Pulmonary artery endothelial cell (primary cell): ENCODE results near the gene PLXNB2. TPM values are rescaled to one million over a fixed set of nuclear protein-coding genes. Genes with fewer than 3 reads are reported as not detected.

Source experiments
- DNase-seq: peaks from one replicate; pipeline ENCODE4 v3.0.0-alpha.2; 2011; ENCODE audit warnings: low read depth, low spot score
- total RNA-seq: library from RNA; depleted of rRNA; stranded (reverse); fragments of >200 nt; gene quantifications from 2 replicates; pipeline ENCODE4 v1.2.3, GENCODE V29; 2014

The PLXNB2 gene
- total RNA-seq, 1 donor from 2014 or later: 55.5 TPM

DNA sequence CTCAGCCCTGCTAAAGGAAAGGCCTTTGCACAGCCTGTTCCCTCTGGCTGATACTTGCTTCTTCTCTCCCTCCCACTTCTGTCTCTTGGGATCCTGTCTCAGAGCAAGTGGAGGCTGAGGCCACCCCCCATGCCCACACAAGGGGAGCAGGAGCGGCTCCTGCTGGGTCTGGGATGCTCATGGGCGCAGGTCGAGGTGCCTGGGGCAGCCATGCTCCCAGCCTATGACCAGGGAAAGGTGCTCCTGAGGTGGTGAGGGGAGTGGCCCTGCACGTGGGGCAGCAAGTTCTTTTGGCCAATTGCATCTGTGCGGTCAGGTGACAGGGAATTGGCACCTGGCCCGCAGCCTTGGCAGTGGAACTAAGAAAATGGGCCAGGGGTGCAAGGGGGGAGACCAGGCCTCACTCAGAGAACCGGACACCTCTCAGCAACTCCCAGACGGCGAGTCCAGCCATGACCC, 38.8 kb downstream of the PLXNB2 start:
- DNase-seq: no peak

DNA sequence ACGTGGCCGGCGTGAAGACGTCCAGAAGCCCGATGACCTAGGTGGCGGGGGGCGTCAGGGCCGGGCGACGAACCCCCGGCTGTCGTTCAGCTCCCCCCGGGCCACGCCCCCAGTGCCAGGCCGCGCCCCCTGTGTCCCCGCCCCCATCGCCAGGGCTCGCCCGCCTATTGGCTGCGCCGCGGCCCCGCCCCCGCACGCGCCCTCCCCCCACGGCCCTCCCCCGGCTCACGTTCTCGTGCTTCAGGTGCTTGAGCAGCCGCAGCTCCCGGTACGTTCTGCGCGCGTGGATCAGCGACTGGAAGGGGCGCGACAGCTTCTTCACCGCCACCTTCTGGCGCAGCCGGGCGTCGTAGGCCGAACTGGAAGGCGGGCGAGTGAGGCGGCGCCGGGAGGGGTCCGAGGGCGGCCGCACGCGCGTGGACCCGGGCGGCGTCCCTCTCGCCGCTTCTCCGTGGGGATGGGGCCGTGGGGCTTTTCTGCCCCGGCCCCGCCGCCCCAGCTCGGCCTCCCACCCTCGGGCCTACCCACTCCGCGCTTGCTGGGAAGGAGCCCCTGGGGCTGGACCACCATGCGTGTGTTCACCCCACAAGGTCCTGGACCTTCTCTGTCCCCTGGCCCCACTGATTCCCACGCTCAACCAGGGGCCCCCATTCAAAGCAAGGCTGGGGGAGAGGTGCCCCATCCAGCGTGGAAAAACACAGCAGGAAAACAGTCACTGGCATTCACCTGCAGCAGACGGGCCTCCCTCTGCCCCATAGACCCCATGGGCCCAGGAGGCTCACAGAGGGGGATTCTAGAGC, 39.7 kb downstream of the PLXNB2 start:
- no peak for DNase-seq

DNA sequence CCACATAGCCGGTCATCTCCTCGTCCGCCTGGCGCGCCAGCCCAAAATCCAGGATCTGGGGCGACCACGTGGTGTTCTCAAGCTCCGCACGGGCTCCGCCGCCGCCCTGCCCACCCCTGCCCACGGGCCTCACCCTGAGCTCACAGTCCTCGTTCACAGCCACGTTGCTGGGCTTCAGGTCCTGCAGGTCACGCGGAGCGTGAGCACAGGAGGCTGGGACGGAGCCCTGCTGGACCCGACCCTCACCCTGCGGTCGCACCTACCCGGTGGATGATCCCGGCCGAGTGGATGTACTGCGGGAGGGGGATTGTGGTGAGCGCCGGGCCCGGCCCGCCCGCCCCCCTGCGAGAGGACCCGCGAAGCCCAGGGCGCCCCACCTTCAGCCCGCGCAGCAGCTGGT, 40.5 kb downstream of the PLXNB2 start:
- no peak for DNase-seq

DNA sequence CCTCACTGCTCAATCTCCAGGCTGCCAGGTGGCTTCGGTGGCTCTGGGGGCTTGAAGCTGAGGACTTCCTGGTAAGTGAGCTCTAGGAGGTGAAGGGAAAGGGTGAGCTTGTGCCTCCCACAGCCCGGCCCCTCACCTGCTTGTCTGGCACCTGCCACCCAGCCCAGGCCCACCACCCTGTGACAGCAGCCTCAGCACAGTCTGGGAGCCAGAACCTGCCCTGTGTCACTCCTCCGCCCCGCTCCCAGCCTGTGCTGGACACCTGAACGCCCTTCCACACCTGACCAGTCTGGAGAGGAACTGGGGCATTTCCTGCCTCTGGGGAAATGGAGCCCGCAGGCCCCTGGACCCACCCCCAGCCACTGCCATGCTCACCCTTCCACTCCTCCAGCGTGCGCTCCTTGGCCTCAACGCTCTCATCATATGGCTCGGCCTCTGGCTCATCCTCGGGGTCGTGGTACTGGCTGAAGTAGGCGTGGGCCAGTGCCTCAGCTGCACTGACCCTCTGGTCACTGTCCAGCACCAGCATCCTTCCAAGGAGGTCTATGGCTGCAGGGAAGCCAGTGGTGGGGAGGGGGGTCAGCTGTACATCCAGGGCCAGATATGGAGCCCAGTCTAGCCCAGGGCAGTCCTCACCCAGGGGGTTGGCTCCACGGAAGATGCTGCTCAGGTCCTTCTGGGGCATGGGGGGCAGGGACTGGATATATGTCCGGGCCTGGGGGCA, 42.3 kb downstream of the PLXNB2 start:
- no peak for DNase-seq

- no peak for DNase-seq
Observed at GRCh38 chr22:50264104-50264745, 43.2 kb downstream of the PLXNB2 start.

- DNase-seq: no peak
Observed at GRCh38 chr22:50262973-50263617, 44.4 kb downstream of the PLXNB2 start.

GRCh38 chr22:50262460-50262911, 45.0 kb downstream of the PLXNB2 start:
- DNase-seq: no peak

GRCh38 chr22:50261615-50262459, 45.6 kb downstream of the PLXNB2 start, which contains the start of gene MAPK12:
MAPK12 (minus strand) TSS chr22:50261683; CDS start chr22:50261509, 174 bp downstream.
- DNase-seq: no peak

- DNase-seq: no peak
Observed at GRCh38 chr22:50260801-50261614, 46.4 kb downstream of the PLXNB2 start.

GRCh38 chr22:50260434-50260800, 47.0 kb downstream of the PLXNB2 start:
- no peak for DNase-seq

DNA sequence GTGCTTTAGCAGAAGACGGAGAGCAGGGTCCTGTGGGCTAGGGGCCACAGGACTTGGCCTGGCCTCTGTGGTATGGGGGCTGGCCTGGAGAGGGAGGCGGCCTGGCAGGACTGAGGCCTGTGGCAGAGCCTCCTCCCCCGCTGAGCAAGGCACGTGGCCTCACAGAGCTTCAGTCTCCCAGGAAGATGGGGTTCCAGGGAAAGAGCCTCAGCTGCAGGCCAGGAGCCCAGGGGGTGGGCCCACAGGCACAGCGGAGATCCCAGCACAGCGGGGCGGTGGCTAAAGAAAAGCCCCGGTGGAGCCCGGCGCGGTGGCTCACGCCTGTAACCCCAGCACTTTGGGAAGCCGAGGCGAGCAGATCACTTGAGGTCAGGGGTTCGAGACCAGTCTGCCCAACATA, 48.1 kb downstream of the PLXNB2 start:
- DNase-seq: no peak

DNA sequence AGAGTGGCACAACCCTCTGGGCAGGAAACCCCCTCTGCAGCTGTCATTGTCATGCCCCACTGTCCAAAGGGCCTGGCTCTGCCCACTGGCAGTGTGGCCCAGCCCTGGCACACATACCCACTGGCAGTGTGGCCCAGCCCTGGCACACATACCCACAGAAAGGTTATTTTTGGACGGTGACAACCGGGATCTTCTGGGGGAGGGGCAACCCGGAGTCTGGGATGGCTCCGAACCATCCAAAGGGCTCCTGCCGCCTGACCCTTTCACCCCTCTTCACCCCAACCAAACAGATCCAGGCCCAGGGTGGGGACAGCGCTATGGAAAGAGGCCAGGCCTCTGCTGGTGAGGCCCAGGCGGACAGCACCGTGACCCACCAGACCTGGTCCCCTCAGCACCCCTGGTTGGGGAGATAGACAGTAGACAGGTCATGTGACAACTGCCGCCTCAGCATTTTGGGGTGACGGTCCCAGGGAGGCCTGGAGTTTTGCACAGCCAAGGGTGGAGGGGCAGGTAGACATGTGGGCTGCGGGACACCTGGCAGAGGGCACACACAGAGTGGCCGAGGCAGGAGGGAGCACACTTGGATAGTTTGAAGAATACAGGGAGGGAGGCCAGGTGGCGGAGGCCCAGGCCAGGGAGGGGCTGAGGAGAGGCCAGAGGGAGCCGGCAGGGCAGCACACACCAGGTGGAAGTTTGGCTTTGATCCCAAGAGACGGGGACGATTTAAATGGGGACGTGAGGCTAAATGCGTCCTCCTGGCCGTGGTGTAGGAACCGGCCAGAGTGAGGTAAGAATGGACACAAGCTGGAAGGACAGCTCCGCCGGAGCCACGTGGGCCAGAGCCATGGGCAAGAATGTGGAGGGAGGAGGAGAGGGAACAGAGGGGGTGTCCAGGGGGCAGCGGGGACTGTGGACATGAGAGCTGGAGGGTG, 48.8 kb downstream of the PLXNB2 start:
- no peak for DNase-seq

DNA sequence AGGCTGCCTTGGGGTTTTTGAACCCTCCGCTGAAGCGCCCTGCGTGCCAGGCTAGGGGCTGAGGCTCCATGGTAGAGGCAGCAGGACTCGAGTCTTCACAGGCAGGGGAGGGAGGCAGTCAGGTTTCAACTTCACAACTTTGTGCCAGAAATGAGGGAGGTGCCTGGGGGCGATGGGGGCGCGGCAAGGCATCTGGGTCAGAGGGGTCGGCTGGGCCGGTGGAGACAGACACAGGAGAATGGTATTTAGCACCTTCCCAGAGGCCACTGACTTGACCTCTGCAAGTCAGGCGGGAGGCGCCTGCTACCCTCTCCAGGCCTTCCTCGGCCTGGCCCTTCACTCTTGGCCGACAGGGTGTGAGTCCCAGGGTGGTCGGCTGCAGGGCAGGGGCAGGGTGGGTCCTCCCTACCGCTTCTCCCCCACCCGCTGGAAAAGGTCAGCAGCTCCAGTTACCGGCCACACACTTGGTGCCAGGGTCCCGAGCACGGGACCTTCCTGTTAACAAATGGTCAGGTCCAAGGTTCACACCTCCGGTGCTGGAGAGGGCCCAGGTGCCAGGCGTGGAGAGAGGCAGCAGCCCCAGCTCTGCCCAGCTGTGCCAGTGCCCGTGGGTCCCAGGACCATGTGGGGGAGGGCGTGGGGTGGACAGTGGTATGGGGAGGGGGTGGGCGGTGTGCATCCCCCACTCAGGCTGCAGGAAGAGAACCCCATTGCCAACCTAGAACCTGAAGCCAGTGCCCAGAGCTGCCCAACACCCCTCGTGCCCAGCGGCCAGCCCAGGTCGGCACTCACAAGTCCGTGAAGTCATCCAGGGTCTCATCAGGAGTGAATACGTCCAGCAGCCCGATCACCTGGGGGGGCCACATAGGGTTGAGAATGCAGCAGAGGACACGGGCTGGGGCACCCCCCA, 49.7 kb downstream of the PLXNB2 start:
- DNase-seq: no peak

- no peak for DNase-seq
Observed at GRCh38 chr22:50257041-50257440, 50.4 kb downstream of the PLXNB2 start.

DNA sequence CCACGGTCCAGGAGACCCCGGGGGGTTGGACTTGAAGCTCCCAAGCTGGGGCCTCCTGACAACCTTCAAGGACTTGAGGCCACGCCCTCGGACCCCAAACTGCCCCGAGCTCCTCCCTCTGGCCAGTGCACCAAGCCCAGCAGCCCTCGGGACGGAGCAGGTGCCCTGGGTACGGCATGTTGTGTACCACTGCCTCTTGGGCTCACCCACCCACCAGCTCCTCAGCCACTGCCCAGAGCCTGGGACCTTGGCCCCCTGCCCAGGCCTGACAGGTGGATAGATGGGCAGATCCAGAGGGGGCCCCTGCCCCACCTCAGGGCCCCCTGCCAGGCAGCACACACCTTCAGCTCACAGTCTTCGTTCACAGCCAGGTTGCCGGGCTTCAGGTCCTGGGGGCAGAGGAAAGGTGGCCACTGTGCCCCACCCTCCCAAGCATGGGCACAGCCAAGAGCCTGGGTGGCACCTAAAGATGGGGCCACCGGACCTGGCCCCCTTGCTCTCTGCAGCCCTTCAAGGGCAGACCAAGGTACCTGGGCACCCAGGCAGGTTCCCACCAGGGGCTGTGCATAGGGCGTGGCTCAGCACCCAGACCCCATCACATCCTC, 51.1 kb downstream of the PLXNB2 start:
- DNase-seq: no peak

DNA sequence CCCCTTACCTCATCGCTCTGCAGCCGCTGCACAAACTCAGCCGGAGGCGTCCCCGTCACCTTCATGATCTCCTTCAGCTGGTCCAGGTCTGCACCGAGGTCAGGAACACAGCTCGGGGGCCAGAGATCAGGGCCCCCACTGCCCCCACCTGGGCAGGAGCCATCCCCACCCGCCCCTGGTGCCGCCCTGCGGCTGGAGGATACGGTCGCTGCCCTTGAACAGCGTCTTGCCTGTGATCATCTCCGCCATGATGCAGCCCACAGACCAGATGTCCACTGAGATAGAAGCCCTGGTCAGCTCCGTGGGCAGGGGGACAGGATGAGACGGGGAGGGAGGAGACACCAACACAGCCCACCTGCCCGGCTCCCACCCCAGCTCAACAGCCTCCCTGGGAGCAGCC, 51.8 kb downstream of the PLXNB2 start:
- DNase-seq: no peak

GRCh38 chr22:50255099-50255498, 52.3 kb downstream of the PLXNB2 start:
- DNase-seq: no peak
